Motor neuron (in vitro differentiated cells): ENCODE measurements around the gene SNX14. TPM values are rescaled to one million over a fixed set of nuclear protein-coding genes. Genes with fewer than 3 reads are reported as not detected.
A peak's percentile ranks its signal among the peaks of the same experiment; 100 is the strongest.
"Not testable (repeated sequence)": the region's sequence is repeated elsewhere in the genome, so short reads cannot be mapped to it uniquely, and the experiment has no call there.

Experiments
- ATAC-seq, 8 experiments: fragments of 200-7000 bp; cut with Tn5 transposase; replicated peaks in 6 of 8; 2 replicates each; pipeline ENCODE4 v1.8.0; 2021; ENCODE audit warnings: mild to moderate bottlenecking in 8 of 8, moderate library complexity in 8 of 8
- H3K27ac ChIP-seq, 2 donors: fragments of 250-450 bp; sonication (Bioruptor Pico); 2 replicates each; pipeline ENCODE4 v1.9.0; 2021; ENCODE audit warnings: antibody characterized with exemption in 2 of 2, mild to moderate bottlenecking in 2 of 2, moderate library complexity in 1 of 2
- H3K4me1 ChIP-seq, 2 donors: fragments of 250-450 bp; sonication (Bioruptor Pico); replicated peaks in 1 of 2; 2 replicates each; pipeline ENCODE4 v1.6.1; 2021; ENCODE audit warnings: antibody characterized with exemption in 2 of 2, mild to moderate bottlenecking in 2 of 2, moderate library complexity in 1 of 2
- H3K4me3 ChIP-seq, 5 donors: fragments of 250-450 bp; sonication (Bioruptor Pico); 2 replicates each; pipeline ENCODE4 v1.9.0; 2021; ENCODE audit warnings: antibody characterized with exemption in 5 of 5, mild to moderate bottlenecking in 5 of 5, moderate library complexity in 4 of 5
- WGBS, 10 experiments: fragments of 450-650 bp; shearing (Covaris generic); methylation state at CpG; one replicate each; pipeline ENCODE4 v1.0.0; 2022; 5-methylcytosine and 5-hydroxymethylcytosine counted together
- in situ Hi-C, 9 experiments: fragments of 400-800 bp; cut with MboI; loops; one replicate each; pipeline ENCODE4 v1.15.0; 2021; ENCODE audit warnings: low sequenced_read_pairs in 9 of 9, low pct_unique_long_range_greater_than_20kb in 2 of 9; ENCODE audit not compliant: unreplicated experiment in 9 of 9
- total RNA-seq, 8 experiments: library from RNA; unstranded; fragments of 300-600 nt; gene quantifications; 2 replicates each; pipeline versions ENCODE4 v1.2.3 to v1.2.4, GENCODE V29; 2022

Gene SNX14
- 100 to 1,000 TPM in 1 of 8 experiments, 10 to 100 TPM in 7; 48.3 to 101 (median 65.1) TPM for total RNA-seq

- Histone ChIP-seq H3K4me1 (peaks cover 11 to 14% of the 10 kb centered on the region in 2 donors), H3K4me3 (peak within 1 kb of the TSS; percentile 49 to 81 (median 64)), H3K27ac (peak within 1 kb of the TSS; percentile 77 to 91)
- in situ Hi-C loops = no loop called here
- ATAC-seq = peak; percentile 84 to 95 (median 93)
- 0 to 20% (median 2%) methylated on average over 1 to 37 of the region's 82 CpGs; no CpG with 5 or more reads in 5 of the 10 experiments for WGBS, 10 experiments
Measured at GRCh38 chr6:85593438-85594196, at the start of gene SNX14. Gene SNX14, minus strand, starts transcription at chr6:85593858. Its CDS starts 140 bp downstream, at chr6:85593718.

- peak; percentile 65 to 85 (median 82) for ATAC-seq
Measured at GRCh38 chr6:85642774-85643536, 49.3 kb upstream of the SNX14 start, which contains the start of gene SYNCRIP. Gene SYNCRIP, minus strand, starts transcription at chr6:85642886. Its CDS starts 1,447 bp downstream, at chr6:85641439.

GRCh38 chr6:85641897-85642773 lies 48.5 kb upstream of the SNX14 start:
- H3K4me1 ChIP-seq = peaks cover 9 to 24% of the 10 kb centered on the region in 2 donors
- peak overlapping the region; percentile 98 to 99 for H3K27ac ChIP-seq
- in situ Hi-C loops = no loop called here
- H3K4me3 ChIP-seq = peak overlapping the region; percentile 50 to 82 (median 79)
- peak in 5 of 8 experiments; percentile 0 to 5 (median 0) for ATAC-seq
- 0 to 4% methylated on average over 3 to 4 of the region's 85 CpGs; no CpG with 5 or more reads in 8 of the 10 experiments for WGBS, 10 experiments

More at GRCh38 chr6:85642774-85643536, 49.3 kb upstream of the SNX14 start, which contains the start of gene SYNCRIP:
- peak within 1 kb of the TSS; percentile 98 to 99 for H3K27ac ChIP-seq
- no CpG with 5 or more reads among the region's 76 CpGs for WGBS, 10 experiments
- peak within 1 kb of the TSS; percentile 50 to 82 (median 79) for H3K4me3 ChIP-seq
- in situ Hi-C loops = no loop called here
- H3K4me1 ChIP-seq = peaks cover 9 to 21% of the 10 kb centered on the region in 2 donors

GRCh38 chr6:85641522-85641896 lies 47.9 kb upstream of the SNX14 start:
- WGBS, 10 experiments = 0% methylated on average over 1 to 9 of the region's 14 CpGs; no CpG with 5 or more reads in 4 of the 10 experiments
- in situ Hi-C loops = no loop called here
- H3K4me3 ChIP-seq = peak overlapping the region; percentile 50 to 82 (median 79)
- H3K4me1 ChIP-seq = peaks cover 9 to 24% of the 10 kb centered on the region in 2 donors
- H3K27ac ChIP-seq = peak overlapping the region in 1 of 2 donors; percentile 98
- ATAC-seq = no peak

GRCh38 chr6:85640821-85641220 lies 47.2 kb upstream of the SNX14 start:
- peak overlapping the region; percentile 50 to 82 (median 79) for H3K4me3 ChIP-seq
- no peak overlapping the region for H3K27ac ChIP-seq
- 0 to 73% (median 20%) methylated on average over 1 to 3 of the region's 3 CpGs; no CpG with 5 or more reads in 2 of the 10 experiments for WGBS, 10 experiments
- peaks cover 9 to 24% of the 10 kb centered on the region in 2 donors for H3K4me1 ChIP-seq
- ATAC-seq = no peak
- in situ Hi-C loops = no loop called here

GRCh38 chr6:85637579-85637978 lies 43.9 kb upstream of the SNX14 start:
- peaks cover 7 to 19% of the 10 kb centered on the region in 2 donors for H3K4me1 ChIP-seq
- 0 to 95% (median 52%) methylated on average over 1 to 3 of the region's 3 CpGs for WGBS, 10 experiments
- H3K27ac ChIP-seq = no peak overlapping the region
- ATAC-seq = no peak
- in situ Hi-C loops = no loop called here
- no peak overlapping the region for H3K4me3 ChIP-seq

GRCh38 chr6:85632164-85632942 lies 38.7 kb upstream of the SNX14 start:
- 78 to 100% (median 99%) methylated on average over 1 to 6 of the region's 6 CpGs for WGBS, 10 experiments
- H3K27ac ChIP-seq = no peak overlapping the region
- H3K4me3 ChIP-seq = no peak overlapping the region
- ATAC-seq = no peak
- no peaks in the 10 kb centered on the region for H3K4me1 ChIP-seq
- in situ Hi-C loops = no loop called here

GRCh38 chr6:85631117-85631516 lies 37.5 kb upstream of the SNX14 start:
- 80 to 100% (median 100%) methylated on average over 1 to 4 of the region's 5 CpGs for WGBS, 10 experiments
- H3K4me3 ChIP-seq, in situ Hi-C loops, H3K4me1 ChIP-seq, H3K27ac ChIP-seq, ATAC-seq: not testable (repeated sequence)

- Histone ChIP-seq H3K4me3 (no peak overlapping the region), H3K27ac (no peak overlapping the region), H3K4me1 (no peaks in the 10 kb centered on the region)
- 80 to 100% (median 95%) methylated on average over 1 of the region's 1 CpG; no CpG with 5 or more reads in 2 of the 10 experiments for WGBS, 10 experiments
- ATAC-seq = no peak
- in situ Hi-C loops = no loop called here
Measured at GRCh38 chr6:85628353-85628752, 34.7 kb upstream of the SNX14 start.

GRCh38 chr6:85620308-85620707 lies 26.6 kb upstream of the SNX14 start:
- WGBS, 10 experiments = 92 to 100% (median 100%) methylated on average over 1 to 2 of the region's 2 CpGs; no CpG with 5 or more reads in 4 of the 10 experiments
- in situ Hi-C loops = no loop called here

GRCh38 chr6:85614780-85615179 lies 21.1 kb upstream of the SNX14 start:
- Histone ChIP-seq H3K27ac (no peak overlapping the region), H3K4me1 (no peaks in the 10 kb centered on the region), H3K4me3 (no peak overlapping the region)
- ATAC-seq = no peak
- WGBS, 10 experiments = 92 to 100% (median 100%) methylated on average over 1 to 6 of the region's 17 CpGs; no CpG with 5 or more reads in 3 of the 10 experiments
- in situ Hi-C loops = no loop called here

More at GRCh38 chr6:85620308-85620707, 26.6 kb upstream of the SNX14 start:
- Histone ChIP-seq H3K27ac (no peak overlapping the region), H3K4me3 (no peak overlapping the region), H3K4me1 (no peaks in the 10 kb centered on the region)
- no peak for ATAC-seq
